Astrocyte (in vitro differentiated cells and primary cell): ENCODE data around the gene BIRC7.

Source experiments
- CTCF ChIP-seq: IDR thresholded peaks from 2 replicates; pipeline ENCODE4 v1.5.1; 2011; ENCODE audit warnings: low read depth, mild to moderate bottlenecking, inconsistent platforms, low read length, moderate library complexity; ENCODE audit not compliant: insufficient read depth
- EZH2 ChIP-seq: IDR thresholded peaks from 2 replicates; pipeline ENCODE4 v1.6.1; 2012; ENCODE audit warnings: mild to moderate bottlenecking, low read length, inconsistent platforms; ENCODE audit not compliant: insufficient read depth

GRCh38 chr20:63208346-63208909, 27.3 kb upstream of the BIRC7 start:
- TF ChIP-seq CTCF (no peak), EZH2 (no peak)
